Lung (tissue), 12 donors: Measurements from ENCODE around the gene IDE. TPM values are rescaled to one million over a fixed set of nuclear protein-coding genes. Genes with fewer than 3 reads are reported as not detected.

Experiments
- ATAC-seq: fragments of 200-7000 bp; cut with Tn5 transposase; one replicate; pipeline ENCODE4 v1.9.1; 2020; ENCODE audit warnings: moderate number of reproducible peaks; ENCODE audit not compliant: insufficient read depth, low FRiP score
- DNase-seq, 3 donors: peaks; one replicate each; pipeline ENCODE4 v3.0.0-alpha.2; 2013 to 2017
- H3K27ac ChIP-seq, 2 donors: one replicate each; pipeline ENCODE4 v1.5.1; 2013; ENCODE audit warnings: mild to moderate bottlenecking in 2 of 2, moderate library complexity in 2 of 2, control low read depth in 1 of 2, inconsistent platforms in 1 of 2, low read depth in 1 of 2, low read length in 1 of 2
- H3K27me3 ChIP-seq, 3 donors: one replicate each; pipeline ENCODE4 v1.5.1; 2013; ENCODE audit warnings: low read length in 2 of 3; ENCODE audit not compliant: control insufficient read depth in 3 of 3, insufficient read depth in 3 of 3
- H3K36me3 ChIP-seq, 4 donors: one replicate each; pipeline ENCODE4 v1.5.1; 2013; ENCODE audit warnings: low read length in 4 of 4, mild to moderate bottlenecking in 1 of 4, moderate library complexity in 1 of 4; ENCODE audit not compliant: control insufficient read depth in 4 of 4, insufficient read depth in 4 of 4
- H3K4me1 ChIP-seq, 5 donors: one replicate each; pipeline ENCODE4 v1.5.1; 2013; ENCODE audit warnings: low read length in 5 of 5, mild to moderate bottlenecking in 2 of 5, moderate library complexity in 1 of 5; ENCODE audit not compliant: control insufficient read depth in 5 of 5, insufficient read depth in 5 of 5
- H3K4me3 ChIP-seq: one replicate; pipeline ENCODE4 v1.5.1; 2013; ENCODE audit warnings: mild to moderate bottlenecking, control low read depth, moderate library complexity
- H3K9ac ChIP-seq, 2 donors: one replicate each; pipeline ENCODE4 v1.5.1; 2013; ENCODE audit warnings: low read length in 2 of 2, control low read depth in 1 of 2; ENCODE audit not compliant: insufficient read depth in 1 of 2
- H3K9me3 ChIP-seq, 4 donors: one replicate each; pipeline ENCODE4 v1.5.1; 2013; ENCODE audit warnings: low read length in 3 of 4, mild to moderate bottlenecking in 1 of 4, moderate library complexity in 1 of 4; ENCODE audit not compliant: control insufficient read depth in 4 of 4, insufficient read depth in 3 of 4
- CTCF ChIP-seq: IDR thresholded peaks from 2 replicates; pipeline ENCODE4 v1.5.1; 2012; ENCODE audit warnings: mild to moderate bottlenecking; ENCODE audit errors: control extremely low read depth, extremely low read depth
- WGBS, 2 donors: extraction: QIAGEN DNeasy Blood & Tissue Kit; methylation state at CpG; one replicate each; pipeline ENCODE4 v1.1.7; 2013; 5-methylcytosine and 5-hydroxymethylcytosine counted together
- polyA plus RNA-seq, 2 donors: library from polyadenylated mRNA; stranded (reverse); fragments of 200-250 nt; gene quantifications; one replicate each; pipeline ENCODE4 v1.2.1, GENCODE V29; 2013
- total RNA-seq, 2 donors: library from RNA; depleted of rRNA in 1 of 2; stranded (reverse); fragments of >200 nt in 1 of 2; gene quantifications; one replicate each; pipeline ENCODE4 v1.2.1, GENCODE V29; 2014 to 2021
- donor health status: control.
- donor health status: control.
- donor health status: Bipolar disorder and iron deficiency.
- donor health status: healthy.
- donor health status: DM: yes; HTN: yes; CAD: no.

IDE gene
- total and polyA plus RNA-seq, 4 donors = 9.1 to 39.2 (median 21.0) TPM

GRCh38 chr10:92604841-92605240 lies 30.9 kb upstream of the IDE start:
- H3K27me3 ChIP-seq = no peaks in the 10 kb centered on the region
- TF ChIP-seq CTCF = no peak
- H3K4me3 ChIP-seq = no peak overlapping the region
- DNase-seq = no peak
- H3K36me3 ChIP-seq = peaks cover 0 to 5% (median 2%) of the 10 kb centered on the region in 4 donors
- no peaks in the 10 kb centered on the region for H3K9me3 ChIP-seq
- no peaks in the 10 kb centered on the region for H3K4me1 ChIP-seq
- WGBS, 2 donors = 54 to 63% methylated on average over 2 of the region's 2 CpGs
- no peak overlapping the region for H3K9ac ChIP-seq
- no peak overlapping the region for H3K27ac ChIP-seq
- no peak for ATAC-seq

GRCh38 chr10:92598321-92598720 lies 24.4 kb upstream of the IDE start:
- Histone ChIP-seq H3K4me1 (peaks cover 0 to 18% (median under 1%) of the 10 kb centered on the region in 5 donors), H3K4me3 (no peak overlapping the region), H3K27ac (no peak overlapping the region), H3K9me3 (no peaks in the 10 kb centered on the region), H3K27me3 (no peaks in the 10 kb centered on the region), H3K9ac (no peak overlapping the region), H3K36me3 (peaks cover 0 to 2% (median 0%) of the 10 kb centered on the region in 4 donors)
- no peak for TF ChIP-seq CTCF
- WGBS, 2 donors = 96 to 100% methylated on average over 1 of the region's 1 CpG
- DNase-seq = no peak
- no peak for ATAC-seq

- ATAC-seq (no peak), DNase-seq (no peak)
- Histone ChIP-seq H3K36me3 (no peaks in the 10 kb centered on the region), H3K4me1 (peaks cover 0 to 27% (median 2%) of the 10 kb centered on the region in 5 donors), H3K9me3 (no peaks in the 10 kb centered on the region), H3K4me3 (no peak overlapping the region), H3K27ac (no peak overlapping the region), H3K27me3 (no peaks in the 10 kb centered on the region), H3K9ac (no peak overlapping the region)
- no peak for TF ChIP-seq CTCF
- 91 to 93% methylated on average over 2 of the region's 2 CpGs for WGBS, 2 donors
These were observed 21.6 kb upstream of the IDE start for GRCh38 chr10:92595505-92595904.
